Esophagus squamous epithelium (tissue), 4 donors: ENCODE measurements around the gene PPP2R5C.

Source experiments
- POLR2A ChIP-seq, 4 donors: fragments of 450-650 bp; IDR thresholded peaks; one replicate each; pipeline ENCODE4 v1.6.1; 2017; ENCODE audit warnings: antibody characterized with exemption in 4 of 4, mild to moderate bottlenecking in 4 of 4, moderate library complexity in 3 of 4
- TF ChIP-seq, protein P1 (sequence below), 6 experiments: fragments of 450-650 bp in 4 of 6; fragments of 200-600 bp in 2 of 6; sonication (generic) in 2 of 6; IDR thresholded peaks; one replicate each; pipeline ENCODE4 v1.5.1; 2016 to 2019; ENCODE audit warnings: antibody characterized with exemption in 6 of 6, mild to moderate bottlenecking in 4 of 6, moderate library complexity in 4 of 6

DNA sequence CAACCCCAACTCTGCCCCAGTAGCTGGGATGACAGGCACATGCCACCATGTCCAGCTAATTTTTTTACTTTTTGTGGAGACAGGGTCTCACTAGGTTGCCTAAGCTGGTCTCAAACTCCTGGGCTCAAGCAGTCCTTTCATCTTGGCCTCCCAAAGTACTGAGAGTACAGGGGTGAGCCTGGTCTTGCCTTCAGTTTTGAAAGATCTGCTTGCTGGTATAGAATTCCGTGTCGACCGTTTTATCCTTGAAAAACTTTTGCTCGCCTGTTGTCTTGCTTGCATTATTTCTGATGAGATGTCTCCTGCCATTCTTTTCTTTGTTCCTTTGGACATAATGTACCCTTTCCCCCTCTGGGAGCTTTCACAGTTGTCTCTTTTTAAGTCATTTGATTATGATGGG is 110.8 kb downstream of the PPP2R5C start:
- TF ChIP-seq, protein P1, sequence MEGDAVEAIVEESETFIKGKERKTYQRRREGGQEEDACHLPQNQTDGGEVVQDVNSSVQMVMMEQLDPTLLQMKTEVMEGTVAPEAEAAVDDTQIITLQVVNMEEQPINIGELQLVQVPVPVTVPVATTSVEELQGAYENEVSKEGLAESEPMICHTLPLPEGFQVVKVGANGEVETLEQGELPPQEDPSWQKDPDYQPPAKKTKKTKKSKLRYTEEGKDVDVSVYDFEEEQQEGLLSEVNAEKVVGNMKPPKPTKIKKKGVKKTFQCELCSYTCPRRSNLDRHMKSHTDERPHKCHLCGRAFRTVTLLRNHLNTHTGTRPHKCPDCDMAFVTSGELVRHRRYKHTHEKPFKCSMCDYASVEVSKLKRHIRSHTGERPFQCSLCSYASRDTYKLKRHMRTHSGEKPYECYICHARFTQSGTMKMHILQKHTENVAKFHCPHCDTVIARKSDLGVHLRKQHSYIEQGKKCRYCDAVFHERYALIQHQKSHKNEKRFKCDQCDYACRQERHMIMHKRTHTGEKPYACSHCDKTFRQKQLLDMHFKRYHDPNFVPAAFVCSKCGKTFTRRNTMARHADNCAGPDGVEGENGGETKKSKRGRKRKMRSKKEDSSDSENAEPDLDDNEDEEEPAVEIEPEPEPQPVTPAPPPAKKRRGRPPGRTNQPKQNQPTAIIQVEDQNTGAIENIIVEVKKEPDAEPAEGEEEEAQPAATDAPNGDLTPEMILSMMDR (IDR thresholded peaks at IDR 0.05): no peak
- TF ChIP-seq POLR2A (IDR thresholded peaks at IDR 0.05): no peak
